MM.1S (cell line): ENCODE results near the gene COPRS.

Source experiments
- DNase-seq: peaks from one replicate; pipeline ENCODE4 v3.0.0-alpha.2; 2015
- H2AFZ ChIP-seq: fragments of 300-600 bp; sonication (generic); 2 replicates; pipeline ENCODE4 v1.6.0; 2016; ENCODE audit warnings: antibody characterized with exemption, low read length
- H3F3A ChIP-seq: fragments of 300-600 bp; sonication (generic); 2 replicates; pipeline ENCODE4 v1.6.1; 2016; ENCODE audit warnings: mild to moderate bottlenecking, antibody characterized with exemption, low read length, moderate library complexity, mixed read lengths; ENCODE audit not compliant: insufficient read depth
- H3K27ac ChIP-seq: fragments of 300-600 bp; sonication (generic); 2 replicates; pipeline ENCODE4 v1.5.1; 2016; ENCODE audit warnings: mild to moderate bottlenecking, low read length
- H3K27me3 ChIP-seq: fragments of 300-600 bp; sonication (generic); replicated peaks from 2 replicates; pipeline ENCODE4 v1.6.0; 2016; ENCODE audit warnings: low read length; ENCODE audit not compliant: insufficient read depth
- H3K36me3 ChIP-seq: fragments of 300-600 bp; sonication (generic); replicated peaks from 2 replicates; pipeline ENCODE4 v1.6.1; 2016; ENCODE audit warnings: mild to moderate bottlenecking, low read length, mixed read lengths; ENCODE audit not compliant: insufficient read depth
- H3K4me1 ChIP-seq: fragments of 300-600 bp; sonication (generic); 2 replicates; pipeline ENCODE4 v1.6.1; 2016; ENCODE audit warnings: low read length, mixed read lengths
- H3K4me2 ChIP-seq: fragments of 300-600 bp; sonication (generic); 2 replicates; pipeline ENCODE4 v1.6.0; 2016; ENCODE audit warnings: low read depth, low read length
- H3K4me3 ChIP-seq: fragments of 300-600 bp; sonication (generic); 2 replicates; pipeline ENCODE4 v1.5.1; 2016; ENCODE audit warnings: low read length, mixed read lengths
- H3K79me2 ChIP-seq: fragments of 300-600 bp; sonication (generic); 2 replicates; pipeline ENCODE4 v1.6.1; 2016; ENCODE audit warnings: mixed run types, low read length, mixed read lengths
- H3K9ac ChIP-seq: fragments of 300-600 bp; sonication (generic); 2 replicates; pipeline ENCODE4 v1.6.1; 2016; ENCODE audit warnings: low read length, mixed read lengths
- H3K9me2 ChIP-seq: fragments of 300-600 bp; sonication (generic); replicated peaks from 2 replicates; pipeline ENCODE4 v1.6.1; 2016; ENCODE audit warnings: mild to moderate bottlenecking, low read length, mixed read lengths; ENCODE audit not compliant: insufficient read depth
- H3K9me3 ChIP-seq: fragments of 300-600 bp; sonication (generic); replicated peaks from 2 replicates; pipeline ENCODE4 v1.6.1; 2016; ENCODE audit warnings: mild to moderate bottlenecking, low read length, mixed read lengths; ENCODE audit not compliant: insufficient read depth
- H4K20me1 ChIP-seq: fragments of 300-600 bp; sonication (generic); 2 replicates; pipeline ENCODE4 v1.6.1; 2016; ENCODE audit warnings: mild to moderate bottlenecking, low read length, moderate library complexity, mixed read lengths; ENCODE audit not compliant: insufficient read depth
- CTCF ChIP-seq: fragments of 300-600 bp; sonication (generic); IDR thresholded peaks from 2 replicates; pipeline ENCODE4 v1.5.1; 2016; ENCODE audit warnings: antibody characterized with exemption, low read length, mixed read lengths
- EZH2 ChIP-seq: fragments of 300-600 bp; sonication (generic); optimal IDR thresholded peaks from 2 replicates; pipeline ENCODE3; 2017; ENCODE audit warnings: low read depth, mild to moderate bottlenecking, antibody characterized with exemption, low read length, mixed read lengths
- EZH2phosphoT487 ChIP-seq: fragments of 300-600 bp; sonication (generic); IDR thresholded peaks from 2 replicates; pipeline ENCODE4 v1.6.1; 2018; ENCODE audit warnings: antibody characterized with exemption, low read length

COPRS gene

DNA sequence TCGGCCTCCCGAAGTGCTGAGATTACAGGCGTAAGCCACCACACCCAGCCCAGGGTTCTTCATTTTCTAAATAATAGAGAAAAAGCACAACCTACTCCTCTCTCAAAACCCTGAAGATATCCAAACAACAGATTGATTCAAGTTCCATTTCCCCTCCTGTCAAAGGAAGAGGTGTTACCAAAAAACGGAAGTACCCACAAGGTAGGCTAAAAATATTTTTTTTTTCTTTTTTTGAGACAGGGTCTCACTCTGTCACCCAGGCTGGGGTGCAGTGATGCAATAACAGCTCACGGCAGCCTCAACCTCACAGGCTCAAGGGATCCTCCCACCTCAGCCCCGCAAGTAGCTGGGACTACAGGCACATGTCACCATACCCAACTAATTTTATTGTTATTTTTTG lies 23.5 kb upstream of the COPRS start:
- Histone ChIP-seq H3K79me2 (no peaks in the 10 kb centered on the region; the same call in 1 of the 2 replicates), H4K20me1 (no peaks in the 10 kb centered on the region), H3K4me1 (no peaks in the 10 kb centered on the region), H3K27me3 (no peaks in the 10 kb centered on the region), H2AFZ (no peak overlapping the region), H3K4me3 (no peak overlapping the region), H3F3A (no peaks in the 10 kb centered on the region), H3K4me2 (no peak overlapping the region), H3K9me3 (no peaks in the 10 kb centered on the region), H3K9ac (no peak overlapping the region), H3K9me2 (no peaks in the 10 kb centered on the region), H3K27ac (no peak overlapping the region), H3K36me3 (peaks cover 2% of the 10 kb centered on the region; the same call in 1 of the 2 replicates)
- TF ChIP-seq EZH2phosphoT487 (no peak), EZH2 (no peak), CTCF (no peak)
- DNase-seq = no peak

GRCh38 chr17:31880311-31880710 lies 21.3 kb upstream of the COPRS start:
- Histone ChIP-seq H2AFZ (no peak overlapping the region), H3K36me3 (peaks cover 2% of the 10 kb centered on the region; the same call in 1 of the 2 replicates), H3K27me3 (no peaks in the 10 kb centered on the region), H3K4me3 (no peak overlapping the region), H3K79me2 (no peaks in the 10 kb centered on the region), H3K4me2 (no peak overlapping the region), H3K4me1 (no peaks in the 10 kb centered on the region), H3K9me2 (no peaks in the 10 kb centered on the region), H3K9me3 (no peaks in the 10 kb centered on the region), H4K20me1 (no peaks in the 10 kb centered on the region), H3K9ac (no peak overlapping the region), H3K27ac (no peak overlapping the region), H3F3A (no peaks in the 10 kb centered on the region)
- DNase-seq = no peak
- no peak for TF ChIP-seq EZH2phosphoT487
- no peak for TF ChIP-seq EZH2

- Histone ChIP-seq H3K4me1 (no peaks in the 10 kb centered on the region), H3F3A (no peaks in the 10 kb centered on the region), H2AFZ (no peak overlapping the region), H3K27me3 (no peaks in the 10 kb centered on the region), H3K4me3 (no peak overlapping the region), H3K4me2 (no peak overlapping the region), H4K20me1 (no peaks in the 10 kb centered on the region), H3K9me2 (no peaks in the 10 kb centered on the region), H3K36me3 (peaks cover 6% of the 10 kb centered on the region; the same call in 1 of the 2 replicates), H3K27ac (no peak overlapping the region), H3K9ac (no peak overlapping the region), H3K79me2 (no peaks in the 10 kb centered on the region), H3K9me3 (no peaks in the 10 kb centered on the region)
- TF ChIP-seq CTCF = no peak
- TF ChIP-seq EZH2 = no peak
- no peak for TF ChIP-seq EZH2phosphoT487
- no peak for DNase-seq
Measured at GRCh38 chr17:31878703-31879073, 19.6 kb upstream of the COPRS start.

DNA sequence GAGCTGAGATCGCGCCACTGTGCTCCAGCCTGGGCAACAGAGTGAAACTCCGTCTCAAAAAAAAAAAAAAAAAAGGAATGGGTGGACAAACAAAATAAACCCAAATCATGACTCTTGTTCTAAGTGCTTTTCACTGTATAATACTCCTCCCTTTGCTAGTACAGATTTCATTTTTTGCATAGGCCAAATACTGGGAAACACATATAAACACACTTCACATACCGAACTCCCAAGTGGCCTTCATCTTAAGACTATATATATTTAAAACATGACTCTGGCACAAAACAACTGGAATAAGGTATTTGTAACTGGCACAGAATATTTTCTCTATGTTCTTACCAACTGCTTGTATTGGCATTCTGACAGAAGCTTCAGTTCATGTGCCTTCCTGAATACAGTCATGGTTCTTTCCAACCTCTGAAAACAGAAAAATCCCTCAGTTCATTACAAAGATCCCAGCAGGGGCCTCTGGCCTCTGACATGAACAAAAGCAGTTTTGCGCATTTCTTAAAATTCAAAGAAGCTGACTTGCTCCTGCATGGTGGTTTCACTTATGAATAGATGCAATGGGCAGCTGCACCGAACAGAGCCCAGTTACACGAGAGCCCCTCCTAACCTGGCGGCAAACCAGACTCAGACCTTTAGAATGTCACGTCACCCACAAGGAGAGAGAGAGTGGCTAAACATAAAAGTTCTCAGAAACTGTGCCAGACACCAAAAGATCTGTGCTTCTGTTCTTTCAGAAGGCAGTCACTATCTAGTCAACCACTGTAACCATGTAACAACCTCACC lies 19.1 kb upstream of the COPRS start:
- Histone ChIP-seq H4K20me1 (no peaks in the 10 kb centered on the region), H3K4me1 (no peaks in the 10 kb centered on the region), H3K27ac (no peak overlapping the region), H3K27me3 (no peaks in the 10 kb centered on the region), H2AFZ (no peak overlapping the region), H3K9me2 (no peaks in the 10 kb centered on the region), H3K4me3 (no peak overlapping the region), H3K9me3 (no peaks in the 10 kb centered on the region), H3F3A (no peaks in the 10 kb centered on the region), H3K36me3 (peaks cover 4% of the 10 kb centered on the region; the same call in 1 of the 2 replicates), H3K4me2 (no peak overlapping the region), H3K79me2 (no peaks in the 10 kb centered on the region), H3K9ac (no peak overlapping the region)
- no peak for DNase-seq
- TF ChIP-seq EZH2 (no peak), CTCF (no peak), EZH2phosphoT487 (no peak)
